ENCODE measurements around the gene SLC16A1.

DNA sequence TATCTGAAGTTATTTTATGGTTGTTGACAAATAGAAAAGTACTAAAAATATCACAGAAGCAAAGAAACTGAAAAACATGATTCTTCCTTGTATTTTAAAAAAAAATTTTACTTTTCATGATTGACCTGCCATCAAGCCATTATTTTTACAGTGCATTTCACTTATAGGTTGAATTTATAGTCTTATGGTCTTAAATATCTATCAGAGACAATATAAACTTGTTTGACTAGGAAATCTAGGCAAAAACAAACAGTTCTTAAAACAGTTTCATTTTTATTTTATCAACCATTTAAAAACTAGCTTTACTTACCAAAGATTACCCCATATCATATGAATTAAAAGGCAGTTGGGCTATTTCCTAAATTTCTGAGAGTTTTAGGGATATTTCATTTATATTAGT is 59.2 kb downstream of the SLC16A1 start:
- TF ChIP-seq, protein P1, sequence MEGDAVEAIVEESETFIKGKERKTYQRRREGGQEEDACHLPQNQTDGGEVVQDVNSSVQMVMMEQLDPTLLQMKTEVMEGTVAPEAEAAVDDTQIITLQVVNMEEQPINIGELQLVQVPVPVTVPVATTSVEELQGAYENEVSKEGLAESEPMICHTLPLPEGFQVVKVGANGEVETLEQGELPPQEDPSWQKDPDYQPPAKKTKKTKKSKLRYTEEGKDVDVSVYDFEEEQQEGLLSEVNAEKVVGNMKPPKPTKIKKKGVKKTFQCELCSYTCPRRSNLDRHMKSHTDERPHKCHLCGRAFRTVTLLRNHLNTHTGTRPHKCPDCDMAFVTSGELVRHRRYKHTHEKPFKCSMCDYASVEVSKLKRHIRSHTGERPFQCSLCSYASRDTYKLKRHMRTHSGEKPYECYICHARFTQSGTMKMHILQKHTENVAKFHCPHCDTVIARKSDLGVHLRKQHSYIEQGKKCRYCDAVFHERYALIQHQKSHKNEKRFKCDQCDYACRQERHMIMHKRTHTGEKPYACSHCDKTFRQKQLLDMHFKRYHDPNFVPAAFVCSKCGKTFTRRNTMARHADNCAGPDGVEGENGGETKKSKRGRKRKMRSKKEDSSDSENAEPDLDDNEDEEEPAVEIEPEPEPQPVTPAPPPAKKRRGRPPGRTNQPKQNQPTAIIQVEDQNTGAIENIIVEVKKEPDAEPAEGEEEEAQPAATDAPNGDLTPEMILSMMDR (conservative IDR thresholded peaks at IDR 0.05; ENCODE audit: low read length): no peak
- no peak for TF ChIP-seq EZH2phosphoT487 (IDR thresholded peaks at IDR 0.05; ENCODE audit: borderline replicate concordance)
